Liver (tissue), 3 donors: ENCODE measurements around the gene SDHAF4.

Experiments
- EGR1 ChIP-seq, 2 donors: IDR thresholded peaks; 2 replicates each; pipeline ENCODE4 v1.6.1; 2016 to 2018; ENCODE audit warnings: antibody characterized with exemption in 2 of 2, low read depth in 2 of 2
- HNF4A ChIP-seq, 2 donors: conservative IDR thresholded peaks; 2 replicates each; pipeline ENCODE4 v1.6.1; 2016; ENCODE audit warnings: antibody characterized with exemption in 2 of 2, mild to moderate bottlenecking in 2 of 2
- JUND ChIP-seq, 2 donors: IDR thresholded peaks; 2 replicates each; pipeline ENCODE4 v1.6.1; 2016; ENCODE audit warnings: antibody characterized with exemption in 2 of 2
- REST ChIP-seq: IDR thresholded peaks from 2 replicates; pipeline ENCODE4 v1.6.1; 2016; ENCODE audit warnings: antibody characterized with exemption, mild to moderate bottlenecking
- YY1 ChIP-seq: IDR thresholded peaks from 2 replicates; pipeline ENCODE4 v1.6.1; 2016; ENCODE audit warnings: antibody characterized with exemption, mild to moderate bottlenecking
- TF ChIP-seq, protein P1 (sequence below): fragments of 150-350 bp; IDR thresholded peaks from 2 replicates; pipeline ENCODE4 v1.5.1; 2017; ENCODE audit warnings: improper control_type of control experiment, low read depth, low read length; ENCODE audit not compliant: missing input control
- TF ChIP-seq, protein P2 (sequence below): IDR thresholded peaks from 2 replicates; pipeline ENCODE4 v1.6.1; 2016; ENCODE audit warnings: antibody characterized with exemption
- donor health status: healthy.
- donor health status: healthy.

DNA sequence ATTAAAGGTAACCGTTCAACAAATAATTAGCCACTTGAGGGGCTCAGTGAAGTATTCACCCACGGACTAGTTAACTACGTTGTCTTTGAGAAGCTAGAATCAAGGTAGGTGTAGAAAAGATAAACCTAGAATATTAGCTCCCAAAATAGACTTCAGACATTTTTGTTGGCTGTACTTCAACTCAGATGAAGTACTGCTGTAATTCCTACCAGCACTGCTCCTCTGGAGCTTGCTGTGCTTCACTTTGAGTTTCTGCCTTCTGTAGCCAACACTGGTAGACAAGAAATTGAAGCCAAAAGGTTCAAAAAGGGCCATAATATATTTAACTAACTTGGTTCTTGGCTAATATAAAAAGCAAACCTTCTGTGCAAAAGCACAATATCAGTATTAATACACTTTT is 18.8 kb upstream of the SDHAF4 start:
- TF ChIP-seq JUND (IDR thresholded peaks at IDR 0.05), result no peak
- no peak for TF ChIP-seq HNF4A (conservative IDR thresholded peaks at IDR 0.05)
- TF ChIP-seq, protein P1, sequence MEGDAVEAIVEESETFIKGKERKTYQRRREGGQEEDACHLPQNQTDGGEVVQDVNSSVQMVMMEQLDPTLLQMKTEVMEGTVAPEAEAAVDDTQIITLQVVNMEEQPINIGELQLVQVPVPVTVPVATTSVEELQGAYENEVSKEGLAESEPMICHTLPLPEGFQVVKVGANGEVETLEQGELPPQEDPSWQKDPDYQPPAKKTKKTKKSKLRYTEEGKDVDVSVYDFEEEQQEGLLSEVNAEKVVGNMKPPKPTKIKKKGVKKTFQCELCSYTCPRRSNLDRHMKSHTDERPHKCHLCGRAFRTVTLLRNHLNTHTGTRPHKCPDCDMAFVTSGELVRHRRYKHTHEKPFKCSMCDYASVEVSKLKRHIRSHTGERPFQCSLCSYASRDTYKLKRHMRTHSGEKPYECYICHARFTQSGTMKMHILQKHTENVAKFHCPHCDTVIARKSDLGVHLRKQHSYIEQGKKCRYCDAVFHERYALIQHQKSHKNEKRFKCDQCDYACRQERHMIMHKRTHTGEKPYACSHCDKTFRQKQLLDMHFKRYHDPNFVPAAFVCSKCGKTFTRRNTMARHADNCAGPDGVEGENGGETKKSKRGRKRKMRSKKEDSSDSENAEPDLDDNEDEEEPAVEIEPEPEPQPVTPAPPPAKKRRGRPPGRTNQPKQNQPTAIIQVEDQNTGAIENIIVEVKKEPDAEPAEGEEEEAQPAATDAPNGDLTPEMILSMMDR, result no peak
- TF ChIP-seq YY1, result no peak
- TF ChIP-seq, protein P2, sequence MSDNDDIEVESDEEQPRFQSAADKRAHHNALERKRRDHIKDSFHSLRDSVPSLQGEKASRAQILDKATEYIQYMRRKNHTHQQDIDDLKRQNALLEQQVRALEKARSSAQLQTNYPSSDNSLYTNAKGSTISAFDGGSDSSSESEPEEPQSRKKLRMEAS, result no peak
- TF ChIP-seq REST, result no peak
- no peak for TF ChIP-seq EGR1 (IDR thresholded peaks at IDR 0.05; ENCODE audit: low read depth in 2 of 2)
